ENCODE data around the gene CACNA1B.

DNA sequence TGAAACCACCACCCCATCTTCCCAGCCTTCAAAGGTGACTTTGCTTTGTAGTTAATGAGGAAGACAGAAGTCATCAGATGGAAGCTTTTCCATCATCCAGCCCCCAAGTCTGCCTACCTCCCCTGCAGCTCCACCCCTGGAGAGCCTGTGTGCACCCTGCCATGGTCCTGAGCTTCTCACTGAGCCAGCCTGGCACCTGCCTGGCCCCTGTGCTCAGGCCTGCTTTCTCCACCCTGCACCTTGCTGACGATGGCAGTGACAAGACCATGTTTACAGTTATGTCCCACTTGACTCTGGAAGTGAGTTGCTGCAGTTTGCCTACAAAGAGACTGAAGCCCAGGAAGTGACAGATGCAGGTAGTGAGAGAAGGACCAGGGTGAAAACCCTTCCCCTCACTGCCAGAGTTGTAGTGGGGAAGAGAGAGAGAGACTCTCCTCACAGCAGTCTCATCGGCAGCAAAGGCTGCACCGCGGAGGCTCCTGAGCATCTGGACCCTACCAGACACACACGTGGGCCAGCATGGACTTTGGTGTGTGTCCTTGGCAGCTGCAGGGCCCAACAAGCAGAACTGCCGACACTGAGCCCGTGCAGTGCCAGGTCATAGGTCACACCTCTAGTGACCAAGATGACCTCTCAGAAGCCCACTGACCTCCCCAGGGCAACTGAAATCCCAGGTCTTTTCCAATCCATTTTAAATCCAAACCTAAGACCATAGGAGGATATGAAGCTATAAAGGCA, 107.1 kb downstream of the CACNA1B start:
- TF ChIP-seq, protein P1, sequence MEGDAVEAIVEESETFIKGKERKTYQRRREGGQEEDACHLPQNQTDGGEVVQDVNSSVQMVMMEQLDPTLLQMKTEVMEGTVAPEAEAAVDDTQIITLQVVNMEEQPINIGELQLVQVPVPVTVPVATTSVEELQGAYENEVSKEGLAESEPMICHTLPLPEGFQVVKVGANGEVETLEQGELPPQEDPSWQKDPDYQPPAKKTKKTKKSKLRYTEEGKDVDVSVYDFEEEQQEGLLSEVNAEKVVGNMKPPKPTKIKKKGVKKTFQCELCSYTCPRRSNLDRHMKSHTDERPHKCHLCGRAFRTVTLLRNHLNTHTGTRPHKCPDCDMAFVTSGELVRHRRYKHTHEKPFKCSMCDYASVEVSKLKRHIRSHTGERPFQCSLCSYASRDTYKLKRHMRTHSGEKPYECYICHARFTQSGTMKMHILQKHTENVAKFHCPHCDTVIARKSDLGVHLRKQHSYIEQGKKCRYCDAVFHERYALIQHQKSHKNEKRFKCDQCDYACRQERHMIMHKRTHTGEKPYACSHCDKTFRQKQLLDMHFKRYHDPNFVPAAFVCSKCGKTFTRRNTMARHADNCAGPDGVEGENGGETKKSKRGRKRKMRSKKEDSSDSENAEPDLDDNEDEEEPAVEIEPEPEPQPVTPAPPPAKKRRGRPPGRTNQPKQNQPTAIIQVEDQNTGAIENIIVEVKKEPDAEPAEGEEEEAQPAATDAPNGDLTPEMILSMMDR (conservative IDR thresholded peaks at IDR 0.05; ENCODE audit: low read depth, low read length) = no peak
- TF ChIP-seq MAFK (IDR thresholded peaks at IDR 0.05; ENCODE audit: low read depth, low read length) (no peak), POLR2A (IDR thresholded peaks at IDR 0.05; ENCODE audit: low read depth, low read length) (no peak), MAZ (IDR thresholded peaks at IDR 0.05; ENCODE audit: borderline replicate concordance, low read depth, low read length) (no peak), NFE2L2 (IDR thresholded peaks at IDR 0.05; ENCODE audit: low read depth, low read length) (no peak), SMC3 (IDR thresholded peaks at IDR 0.05; ENCODE audit: low read depth, low read length) (no peak), BHLHE40 (IDR thresholded peaks at IDR 0.05; ENCODE audit: low read depth, low read length) (no peak), RFX5 (IDR thresholded peaks at IDR 0.05; ENCODE audit: low read depth, low read length) (no peak), FOS (IDR thresholded peaks at IDR 0.05; ENCODE audit: low read depth, low read length) (no peak), MXI1 (IDR thresholded peaks at IDR 0.05; ENCODE audit: borderline replicate concordance, low read depth, low read length) (no peak), RAD21 (IDR thresholded peaks at IDR 0.05; ENCODE audit: low read length) (no peak)
- TF ChIP-seq, protein P2, sequence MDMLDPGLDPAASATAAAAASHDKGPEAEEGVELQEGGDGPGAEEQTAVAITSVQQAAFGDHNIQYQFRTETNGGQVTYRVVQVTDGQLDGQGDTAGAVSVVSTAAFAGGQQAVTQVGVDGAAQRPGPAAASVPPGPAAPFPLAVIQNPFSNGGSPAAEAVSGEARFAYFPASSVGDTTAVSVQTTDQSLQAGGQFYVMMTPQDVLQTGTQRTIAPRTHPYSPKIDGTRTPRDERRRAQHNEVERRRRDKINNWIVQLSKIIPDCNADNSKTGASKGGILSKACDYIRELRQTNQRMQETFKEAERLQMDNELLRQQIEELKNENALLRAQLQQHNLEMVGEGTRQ (IDR thresholded peaks at IDR 0.05; ENCODE audit: low read depth, low read length) = no peak

Data from IMR-90 (cell line).